ENCODE measurements around the gene DPY19L1. TPM values are rescaled to one million over a fixed set of nuclear protein-coding genes. Genes with fewer than 3 reads are reported as not detected.

Gene DPY19L1
- total RNA-seq, 1 donor, result 27.1 TPM

- Histone ChIP-seq H3K27me3 (ENCODE audit: insufficient read depth, low read length) (no peaks in the 10 kb centered on the region), H3K4me2 (ENCODE audit: insufficient read depth, low read length) (no peak overlapping the region), H3K4me1 (ENCODE audit: insufficient read depth, low read length) (no peaks in the 10 kb centered on the region), H4K20me1 (ENCODE audit: insufficient read depth, low read length) (no peaks in the 10 kb centered on the region), H3K9me3 (ENCODE audit: low read depth, low read length) (no peaks in the 10 kb centered on the region), H3K36me3 (ENCODE audit: insufficient read depth, low read length) (no peaks in the 10 kb centered on the region), H3K4me3 (ENCODE audit: insufficient read depth, low read length) (no peak overlapping the region), H2AFZ (ENCODE audit: low read length) (no peak overlapping the region), H3K79me2 (ENCODE audit: insufficient read depth, low read length) (no peaks in the 10 kb centered on the region), H3K27ac (ENCODE audit: low read depth, low read length) (no peak overlapping the region)
- no peak for TF ChIP-seq CTCF (IDR thresholded peaks at IDR 0.05; ENCODE audit: extremely low read depth, low read depth, low read length)
- DNase-seq (ENCODE audit: insufficient read length, low spot score, missing footprints), result no peak
Measured at GRCh38 chr7:34902182-34902581, 135.1 kb downstream of the DPY19L1 start.

- TF ChIP-seq CTCF (IDR thresholded peaks at IDR 0.05; ENCODE audit: extremely low read depth, low read depth, low read length), result peak; percentile 10
- DNase-seq (ENCODE audit: insufficient read length, low spot score, missing footprints), result peak; percentile 79
- no peaks in the 10 kb centered on the region for H3K4me1 ChIP-seq (ENCODE audit: insufficient read depth, low read length)
- no peak overlapping the region for H3K4me2 ChIP-seq (ENCODE audit: insufficient read depth, low read length)
- H2AFZ ChIP-seq (ENCODE audit: low read length), result no peak overlapping the region
- H3K27ac ChIP-seq (ENCODE audit: low read depth, low read length), result no peak overlapping the region
- H3K27me3 ChIP-seq (ENCODE audit: insufficient read depth, low read length), result no peaks in the 10 kb centered on the region
- H3K79me2 ChIP-seq (ENCODE audit: insufficient read depth, low read length), result no peaks in the 10 kb centered on the region
- no peaks in the 10 kb centered on the region for H3K36me3 ChIP-seq (ENCODE audit: insufficient read depth, low read length)
- H3K4me3 ChIP-seq (ENCODE audit: insufficient read depth, low read length), result no peak overlapping the region
- no peaks in the 10 kb centered on the region for H3K9me3 ChIP-seq (ENCODE audit: low read depth, low read length)
- H4K20me1 ChIP-seq (ENCODE audit: insufficient read depth, low read length), result no peaks in the 10 kb centered on the region
Measured at GRCh38 chr7:34900891-34901513, 136.3 kb downstream of the DPY19L1 start.

GRCh38 chr7:34895202-34895601 lies 142.1 kb downstream of the DPY19L1 start:
- DNase-seq (ENCODE audit: insufficient read length, low spot score, missing footprints), result no peak
- H2AFZ ChIP-seq (ENCODE audit: low read length), result no peak overlapping the region
- no peaks in the 10 kb centered on the region for H3K36me3 ChIP-seq (ENCODE audit: insufficient read depth, low read length)
- peaks cover 2% of the 10 kb centered on the region for H3K9me3 ChIP-seq (ENCODE audit: low read depth, low read length)
- no peak overlapping the region for H3K4me3 ChIP-seq (ENCODE audit: insufficient read depth, low read length)
- no peaks in the 10 kb centered on the region for H4K20me1 ChIP-seq (ENCODE audit: insufficient read depth, low read length)
- no peak overlapping the region for H3K4me2 ChIP-seq (ENCODE audit: insufficient read depth, low read length)
- peaks cover 12% of the 10 kb centered on the region for H3K4me1 ChIP-seq (ENCODE audit: insufficient read depth, low read length)
- no peak for TF ChIP-seq CTCF (IDR thresholded peaks at IDR 0.05; ENCODE audit: extremely low read depth, low read depth, low read length)
- H3K79me2 ChIP-seq (ENCODE audit: insufficient read depth, low read length), result no peaks in the 10 kb centered on the region
- H3K27me3 ChIP-seq (ENCODE audit: insufficient read depth, low read length), result no peaks in the 10 kb centered on the region
- no peak overlapping the region for H3K27ac ChIP-seq (ENCODE audit: low read depth, low read length)

GRCh38 chr7:34889951-34890350 lies 147.3 kb downstream of the DPY19L1 start:
- H3K4me3 ChIP-seq (ENCODE audit: insufficient read depth, low read length), result no peak overlapping the region
- H4K20me1 ChIP-seq (ENCODE audit: insufficient read depth, low read length), result no peaks in the 10 kb centered on the region
- H3K9me3 ChIP-seq (ENCODE audit: low read depth, low read length), result no peaks in the 10 kb centered on the region
- H3K27ac ChIP-seq (ENCODE audit: low read depth, low read length), result no peak overlapping the region
- H3K27me3 ChIP-seq (ENCODE audit: insufficient read depth, low read length), result no peaks in the 10 kb centered on the region
- H2AFZ ChIP-seq (ENCODE audit: low read length), result no peak overlapping the region
- H3K4me2 ChIP-seq (ENCODE audit: insufficient read depth, low read length), result no peak overlapping the region
- H3K36me3 ChIP-seq (ENCODE audit: insufficient read depth, low read length), result no peaks in the 10 kb centered on the region
- H3K79me2 ChIP-seq (ENCODE audit: insufficient read depth, low read length), result no peaks in the 10 kb centered on the region
- DNase-seq (ENCODE audit: insufficient read length, low spot score, missing footprints), result no peak
- H3K4me1 ChIP-seq (ENCODE audit: insufficient read depth, low read length), result peaks cover 12% of the 10 kb centered on the region
- TF ChIP-seq CTCF (IDR thresholded peaks at IDR 0.05; ENCODE audit: extremely low read depth, low read depth, low read length), result no peak
